Measurements from ENCODE around the gene SFTPD.
"Not testable (repeated sequence)": the region's sequence is repeated elsewhere in the genome, so short reads cannot be mapped to it uniquely, and the experiment has no call there.

Gene SFTPD

DNA sequence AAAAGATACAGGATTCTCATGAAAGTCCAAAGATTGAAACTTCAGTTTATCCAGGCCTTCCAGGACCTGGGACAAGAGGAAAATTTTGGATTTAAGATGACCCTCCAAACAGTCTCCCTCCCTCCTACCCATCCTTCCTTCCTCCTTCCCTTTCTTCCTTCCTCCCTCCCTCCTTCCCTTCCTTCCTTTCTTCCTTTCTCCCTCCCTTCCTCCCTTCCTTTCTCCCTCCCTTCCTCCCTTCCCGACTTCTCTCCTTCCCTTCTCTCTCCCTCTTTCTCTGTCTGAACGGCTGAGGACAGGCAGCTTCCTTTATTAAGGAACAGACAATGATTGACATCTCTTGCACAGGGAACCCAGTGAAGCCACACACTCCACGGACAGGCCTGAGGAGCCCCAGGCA lies 23.3 kb downstream of the SFTPD start:
- TF ChIP-seq, protein P1, sequence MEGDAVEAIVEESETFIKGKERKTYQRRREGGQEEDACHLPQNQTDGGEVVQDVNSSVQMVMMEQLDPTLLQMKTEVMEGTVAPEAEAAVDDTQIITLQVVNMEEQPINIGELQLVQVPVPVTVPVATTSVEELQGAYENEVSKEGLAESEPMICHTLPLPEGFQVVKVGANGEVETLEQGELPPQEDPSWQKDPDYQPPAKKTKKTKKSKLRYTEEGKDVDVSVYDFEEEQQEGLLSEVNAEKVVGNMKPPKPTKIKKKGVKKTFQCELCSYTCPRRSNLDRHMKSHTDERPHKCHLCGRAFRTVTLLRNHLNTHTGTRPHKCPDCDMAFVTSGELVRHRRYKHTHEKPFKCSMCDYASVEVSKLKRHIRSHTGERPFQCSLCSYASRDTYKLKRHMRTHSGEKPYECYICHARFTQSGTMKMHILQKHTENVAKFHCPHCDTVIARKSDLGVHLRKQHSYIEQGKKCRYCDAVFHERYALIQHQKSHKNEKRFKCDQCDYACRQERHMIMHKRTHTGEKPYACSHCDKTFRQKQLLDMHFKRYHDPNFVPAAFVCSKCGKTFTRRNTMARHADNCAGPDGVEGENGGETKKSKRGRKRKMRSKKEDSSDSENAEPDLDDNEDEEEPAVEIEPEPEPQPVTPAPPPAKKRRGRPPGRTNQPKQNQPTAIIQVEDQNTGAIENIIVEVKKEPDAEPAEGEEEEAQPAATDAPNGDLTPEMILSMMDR (conservative IDR thresholded peaks at IDR 0.05; ENCODE audit: low read depth, low read length) = no peak
- H3K4me3 ChIP-seq (ENCODE audit: low read depth, low read length) = no peak overlapping the region
- no peak for DNase-seq (ENCODE audit: low read depth)

DNA sequence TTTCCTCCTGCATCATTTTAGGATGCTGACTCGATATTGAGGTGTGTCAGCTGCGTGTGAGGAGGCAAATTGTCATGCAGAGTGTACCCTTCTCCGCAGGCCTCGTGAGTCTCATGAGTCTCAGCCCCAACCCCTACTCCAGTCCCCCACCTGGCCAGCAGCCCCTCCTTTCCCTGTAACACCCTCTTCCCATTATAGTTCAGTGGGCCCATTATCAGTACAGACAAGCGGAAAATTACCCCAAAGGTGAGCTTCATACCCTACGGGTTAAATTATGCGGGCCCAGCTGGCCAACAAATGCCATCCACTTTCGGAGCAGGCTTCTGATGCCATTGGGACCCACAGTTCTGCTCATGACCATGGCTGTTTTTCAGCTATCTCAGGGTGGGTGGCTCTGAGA lies 25.2 kb downstream of the SFTPD start:
- no peak for DNase-seq (ENCODE audit: low read depth)
- H3K4me3 ChIP-seq (ENCODE audit: low read depth, low read length) = no peak overlapping the region
- TF ChIP-seq, protein P1 (conservative IDR thresholded peaks at IDR 0.05; ENCODE audit: low read depth, low read length) = no peak

DNA sequence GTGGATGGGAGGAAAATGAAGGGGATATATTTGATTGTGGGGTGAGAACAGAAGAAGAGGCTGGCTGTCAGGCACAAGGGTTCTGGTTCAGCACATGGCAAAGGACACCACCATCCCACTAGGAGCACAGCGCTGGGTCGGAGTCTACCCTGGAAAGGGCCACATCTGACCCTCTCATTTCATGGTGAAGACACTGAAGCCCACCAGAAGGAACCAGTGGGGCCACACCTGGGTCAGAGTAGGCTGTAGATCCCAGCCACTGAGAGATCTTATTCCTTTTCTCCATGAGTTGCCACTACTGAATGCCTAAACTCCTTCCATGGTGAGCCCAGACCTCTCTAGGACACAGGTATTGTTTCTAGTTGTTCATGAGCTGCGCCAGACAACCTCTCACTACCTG lies 25.8 kb downstream of the SFTPD start:
- no peak for DNase-seq (ENCODE audit: low read depth)
- TF ChIP-seq, protein P1 (conservative IDR thresholded peaks at IDR 0.05; ENCODE audit: low read depth, low read length) = no peak
- H3K4me3 ChIP-seq (ENCODE audit: low read depth, low read length) = no peak overlapping the region

DNA sequence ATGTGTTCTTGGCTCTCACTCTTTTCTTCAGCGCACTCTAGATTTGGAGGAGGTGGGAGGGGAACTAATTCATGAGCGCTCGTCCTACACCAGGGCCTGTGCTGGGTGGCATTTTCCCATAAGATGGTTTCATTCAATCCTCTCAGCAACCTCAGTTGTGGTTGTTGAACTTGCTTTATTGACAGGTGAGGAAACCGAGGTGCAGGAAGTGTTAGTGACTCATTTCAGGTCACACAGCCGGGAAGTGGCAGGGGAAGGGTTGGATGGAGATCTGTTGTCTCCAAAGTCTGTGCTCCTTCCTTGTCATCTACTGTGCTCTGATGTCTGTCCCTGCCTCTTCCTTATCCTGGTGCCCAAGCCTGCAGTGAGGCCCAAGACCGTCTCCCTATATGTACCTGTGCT lies 26.9 kb downstream of the SFTPD start:
- H3K4me3 ChIP-seq (ENCODE audit: low read depth, low read length); DNase-seq (ENCODE audit: low read depth): not testable (repeated sequence)

DNA sequence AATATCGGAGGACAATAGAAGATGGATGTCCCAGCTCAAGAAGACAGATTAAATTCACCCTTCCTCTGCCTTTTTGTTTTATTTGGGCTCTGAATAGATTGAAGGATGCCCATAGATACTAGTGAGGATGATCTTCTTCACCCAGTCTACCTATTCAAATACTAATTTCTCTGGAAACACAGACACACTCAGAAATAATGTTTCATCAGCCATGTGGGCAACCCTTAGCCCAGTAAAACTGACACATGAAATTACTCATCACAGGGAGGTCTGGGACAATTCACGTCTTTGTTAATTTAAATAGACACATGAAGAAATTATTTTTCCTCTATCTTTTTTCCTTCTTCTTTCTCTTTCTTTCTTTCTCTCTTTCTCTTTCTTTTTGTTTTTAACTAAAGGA lies 33.1 kb downstream of the SFTPD start:
- not testable (repeated sequence) for H3K4me3 ChIP-seq (ENCODE audit: low read depth, low read length); DNase-seq (ENCODE audit: low read depth)

DNA sequence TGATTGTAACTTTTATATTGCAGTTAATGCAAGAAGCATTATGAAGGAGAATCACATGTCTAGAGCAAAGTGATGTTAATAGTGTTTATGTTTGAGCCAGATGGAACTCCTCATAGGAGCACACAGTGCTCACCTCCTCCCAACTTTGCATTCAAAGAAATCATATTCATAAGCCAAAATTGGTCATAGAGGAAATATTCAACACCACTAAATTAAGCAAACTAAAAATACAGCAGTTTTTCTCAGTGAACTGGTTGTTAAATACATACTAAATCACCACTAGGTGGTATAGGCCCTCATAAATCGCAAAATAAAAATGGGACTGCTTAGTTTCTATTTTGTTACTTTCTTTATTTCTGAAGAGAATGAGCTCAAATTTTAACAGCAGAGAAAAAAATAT lies 34.4 kb downstream of the SFTPD start:
- DNase-seq (ENCODE audit: low read depth) = peak; percentile 44
- H3K4me3 ChIP-seq (ENCODE audit: low read depth, low read length) = not testable (repeated sequence)

DNA sequence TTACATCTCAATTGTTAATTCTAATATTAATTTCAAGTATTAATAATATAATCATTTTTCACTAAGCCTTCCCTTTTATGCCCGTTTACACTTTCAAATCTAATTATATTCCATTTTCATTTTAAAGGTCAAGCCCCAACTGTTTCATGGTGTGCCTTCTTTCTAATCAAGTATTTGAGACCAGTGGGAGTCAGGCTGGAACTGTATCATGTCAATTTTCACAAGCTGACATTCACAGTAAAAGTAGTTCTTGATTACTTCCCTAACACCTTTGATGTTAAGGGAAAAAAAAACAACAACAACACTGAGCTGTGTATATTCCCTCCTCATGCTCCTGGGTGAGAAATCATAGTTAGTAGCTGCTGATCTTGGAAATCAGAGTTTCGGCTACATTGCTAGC lies 38.1 kb downstream of the SFTPD start:
- TF ChIP-seq, protein P1 (conservative IDR thresholded peaks at IDR 0.05; ENCODE audit: low read depth, low read length) = no peak
- DNase-seq (ENCODE audit: low read depth) = no peak
- H3K4me3 ChIP-seq (ENCODE audit: low read depth, low read length) = no peak overlapping the region

DNA sequence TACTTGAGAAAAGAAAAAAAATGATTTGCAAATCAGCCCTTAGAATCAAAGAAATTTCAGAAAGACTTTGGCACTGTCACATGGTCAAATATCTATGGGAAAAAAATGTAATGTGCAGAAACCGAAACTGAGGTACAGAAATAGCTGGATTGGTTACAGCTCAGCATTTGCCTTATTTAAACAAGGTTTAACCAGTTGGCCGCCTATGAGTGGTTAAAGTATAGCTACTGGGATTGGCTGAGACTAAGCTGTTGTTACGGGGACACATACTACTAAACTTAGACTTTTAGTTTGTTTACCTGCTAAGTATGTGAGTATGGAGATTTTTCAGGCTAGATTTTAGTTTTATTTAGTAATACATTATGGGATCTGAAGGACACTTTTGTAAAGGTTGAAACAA lies 38.6 kb downstream of the SFTPD start:
- no peak overlapping the region for H3K4me3 ChIP-seq (ENCODE audit: low read depth, low read length)
- TF ChIP-seq, protein P1 (conservative IDR thresholded peaks at IDR 0.05; ENCODE audit: low read depth, low read length) = no peak
- DNase-seq (ENCODE audit: low read depth) = no peak
